Ureter (tissue), 1 donor: Measurements from ENCODE around the gene RPL10. TPM values are rescaled to one million over a fixed set of nuclear protein-coding genes. Genes with fewer than 3 reads are reported as not detected.

Experiments
- DNase-seq: peaks from one replicate; pipeline ENCODE4 v3.0.0-alpha.2; 2020; ENCODE audit warnings: low spot score
- total RNA-seq: library from RNA; stranded (reverse); gene quantifications from one replicate; pipeline ENCODE4 v1.2.4, GENCODE V29; 2023
- donor health status: DM: yes; HTN: yes; CAD: no.

RPL10 gene
- 3,238 TPM for total RNA-seq

DNA sequence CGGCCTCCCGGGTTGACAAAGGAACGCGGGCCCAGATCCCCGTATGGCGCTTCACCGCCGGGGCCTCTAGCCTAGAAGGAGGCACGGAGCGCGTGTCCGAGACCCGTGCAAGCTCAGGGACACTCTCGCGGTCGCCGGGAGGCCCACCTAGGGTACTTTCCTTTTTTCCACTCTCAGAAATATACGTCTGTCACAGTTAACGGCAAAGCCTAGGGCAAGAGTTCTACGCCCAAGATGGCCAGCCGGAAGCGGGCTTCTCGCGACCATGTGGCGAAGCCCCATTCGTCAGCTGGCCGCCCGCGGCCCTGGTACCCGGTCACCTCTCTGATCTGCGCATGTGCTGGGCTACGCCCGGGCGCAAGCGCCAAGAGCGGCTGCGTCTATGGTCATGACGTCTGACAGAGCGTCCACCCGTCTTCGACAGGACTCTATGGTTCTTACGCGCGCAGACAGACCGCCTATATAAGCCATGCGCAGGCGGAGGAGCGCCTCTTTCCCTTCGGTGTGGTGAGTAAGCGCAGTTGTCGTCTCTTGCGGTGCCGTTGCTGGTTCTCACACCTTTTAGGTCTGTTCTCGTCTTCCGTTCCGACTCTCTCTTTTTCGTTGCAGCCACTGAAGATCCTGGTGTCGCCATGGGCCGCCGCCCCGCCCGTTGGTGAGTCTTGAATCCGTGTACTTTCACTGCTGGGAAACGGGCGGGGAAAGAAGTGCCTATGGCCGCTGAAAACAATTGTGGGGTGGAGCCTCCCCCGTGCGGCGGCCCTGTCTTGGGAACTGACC is at the start of gene RPL10:
Gene RPL10 (plus strand): TSS at position 490 of the 780 bp plus-strand sequence. CDS start 143 bp downstream, at position 633.
- peak; percentile 95 for DNase-seq

DNA sequence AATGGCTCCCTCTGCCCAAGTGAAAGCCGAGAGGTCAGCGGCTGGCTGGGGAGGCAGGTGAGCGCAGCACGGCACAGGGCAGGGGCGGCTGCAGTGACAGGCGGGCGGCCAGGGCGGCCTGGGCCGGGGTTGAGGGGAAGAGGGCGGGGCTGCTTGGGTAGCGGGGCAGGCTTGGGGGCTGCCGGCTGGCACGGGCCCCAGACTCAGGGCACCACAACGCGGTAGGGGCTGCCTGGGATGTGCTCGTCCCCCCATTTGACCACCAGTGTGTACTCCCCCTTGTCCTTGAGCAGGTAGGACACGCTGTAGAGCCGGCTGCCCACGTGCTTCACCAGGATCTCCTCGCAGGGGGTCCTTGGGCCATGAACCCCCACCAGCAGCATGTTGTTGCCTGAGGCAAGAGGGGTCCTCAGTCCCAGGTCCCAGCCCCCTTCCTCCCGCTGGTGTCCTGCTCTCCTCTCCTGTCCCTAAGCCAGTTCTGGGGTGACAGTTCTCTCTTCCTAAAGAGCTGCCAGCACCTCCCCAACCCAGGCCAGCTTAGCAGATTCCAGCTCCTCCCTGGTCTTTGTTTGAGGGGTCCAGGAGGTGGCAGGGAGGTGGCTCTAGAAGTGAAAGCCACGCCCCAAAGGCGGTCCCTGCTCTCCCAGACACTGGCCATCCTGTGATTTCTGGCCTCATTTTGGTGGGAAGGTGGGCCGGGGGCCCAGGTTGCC is 49.4 kb upstream of the RPL10 start:
- no peak for DNase-seq

DNA sequence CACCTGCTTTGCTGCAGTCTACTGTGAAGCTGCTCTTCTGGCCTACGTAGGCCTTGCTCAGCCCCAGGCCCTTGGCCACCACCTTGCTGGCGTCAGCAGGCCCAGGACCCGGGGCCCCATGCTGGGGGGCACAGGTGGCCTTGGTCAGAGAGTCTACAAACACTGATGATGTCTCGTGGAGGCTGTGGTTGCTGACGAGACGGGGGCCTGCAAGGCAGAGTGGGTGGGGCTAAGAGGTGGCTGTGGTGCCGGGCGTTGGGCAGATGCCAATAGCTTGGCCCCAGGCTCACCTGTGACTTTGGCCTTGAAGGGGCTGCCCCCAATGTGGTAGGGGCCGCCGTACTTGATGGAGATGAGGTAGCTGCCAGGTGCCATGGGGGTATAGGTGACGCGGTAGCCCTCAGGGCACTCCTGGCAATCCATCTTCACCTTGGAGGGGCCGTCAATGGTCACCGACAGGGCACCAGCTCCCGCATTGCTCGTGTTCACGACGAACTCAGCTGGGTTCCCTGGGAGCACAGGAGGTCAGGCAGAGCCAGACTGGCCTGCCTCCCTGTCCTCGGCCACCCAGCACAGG is 48.7 kb upstream of the RPL10 start:
- DNase-seq, result no peak

DNA sequence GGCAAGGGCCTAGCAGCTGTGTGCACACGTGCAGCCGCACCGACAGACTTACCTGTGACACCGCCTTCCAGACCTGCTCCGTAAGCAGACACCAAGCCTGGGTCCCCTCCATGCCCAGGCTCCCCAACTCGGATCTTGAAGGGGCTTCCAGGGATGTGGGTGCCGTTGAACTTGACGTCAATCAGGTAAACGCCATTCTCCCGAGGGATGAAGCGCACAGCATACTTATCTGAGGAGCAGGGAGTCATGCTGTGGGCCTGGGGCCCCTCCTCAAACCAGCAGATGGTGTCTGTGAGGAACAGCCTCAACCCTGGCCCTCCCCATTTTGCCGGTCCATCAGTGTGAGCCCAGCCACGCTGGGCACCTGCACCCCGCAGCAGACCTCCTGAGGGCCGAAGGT is 48.2 kb upstream of the RPL10 start:
- no peak for DNase-seq

DNA sequence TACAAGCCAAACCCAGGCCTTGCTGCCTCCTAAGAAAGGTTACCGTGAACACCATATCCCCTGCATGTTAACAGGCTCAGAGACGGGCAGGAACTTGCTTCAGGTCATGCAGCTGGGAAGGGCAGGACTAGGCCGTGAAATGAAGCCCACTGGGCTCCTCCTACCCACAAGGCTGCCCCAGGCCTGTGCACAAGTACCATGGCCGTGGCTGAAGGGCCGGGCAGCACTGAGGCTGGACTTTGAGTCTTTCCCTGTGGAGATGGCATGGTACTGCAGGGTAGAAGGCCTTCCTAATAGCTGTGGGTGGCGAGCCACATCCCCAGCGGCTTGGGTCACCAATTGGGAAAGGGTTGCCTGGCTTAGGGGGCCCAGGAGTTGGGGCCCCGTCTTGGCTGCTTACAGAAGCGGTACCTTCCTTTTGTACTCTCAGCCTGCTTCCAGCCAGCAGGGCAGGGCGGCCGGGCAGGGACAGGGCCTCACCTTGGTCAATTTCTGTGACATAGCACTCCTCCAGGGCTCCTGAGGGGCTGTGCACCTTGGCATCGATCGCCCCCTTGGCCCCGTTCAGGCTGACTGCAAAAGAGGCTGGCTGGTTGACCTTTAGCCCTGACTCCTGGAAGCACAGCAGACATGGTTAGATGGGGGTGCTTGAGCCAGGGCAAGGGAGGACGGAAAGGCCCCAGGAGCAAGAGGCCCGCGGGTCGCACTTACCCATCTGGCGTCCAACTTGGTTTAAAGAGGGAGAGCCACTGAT is 47.6 kb upstream of the RPL10 start:
- DNase-seq, result no peak

DNA sequence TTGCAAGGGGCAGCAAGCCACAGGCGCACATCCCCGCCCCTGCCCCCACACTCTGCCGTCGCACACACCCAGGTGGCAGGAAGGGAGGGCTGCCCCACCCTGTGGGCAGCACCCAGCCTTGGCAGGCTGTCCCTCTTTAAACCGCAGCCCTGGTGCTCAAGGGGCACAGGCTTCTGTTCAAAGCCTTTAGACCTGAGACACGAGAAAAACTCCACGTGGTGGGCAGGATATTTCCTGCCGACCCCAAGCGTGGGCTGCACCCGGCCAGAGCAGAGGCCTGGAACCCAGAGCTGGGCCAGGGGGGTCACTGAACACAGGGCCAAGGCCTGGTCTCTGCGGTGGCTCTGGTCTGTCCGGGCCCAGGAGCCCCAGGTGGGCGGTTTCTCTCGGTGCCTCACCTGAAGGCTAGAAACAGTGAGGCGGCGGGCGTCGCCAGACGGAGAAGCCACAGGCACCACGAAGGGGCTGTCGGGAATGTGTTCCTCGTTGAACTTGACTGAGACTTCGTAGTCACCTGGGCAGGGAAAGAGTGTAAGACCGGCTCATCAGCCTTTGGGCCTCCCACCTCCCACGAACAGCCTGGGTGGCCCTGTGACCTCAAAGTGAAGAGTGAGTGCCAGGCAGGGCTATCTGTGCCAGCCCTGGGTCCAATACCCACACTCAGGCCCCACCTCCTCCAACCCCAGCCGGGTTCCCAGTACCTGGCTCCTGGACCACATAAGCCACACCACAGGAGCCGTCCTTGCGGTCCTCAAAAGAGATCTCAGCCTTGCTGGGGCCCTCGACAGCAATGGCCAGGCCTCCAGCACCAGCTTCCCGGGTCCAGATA is 46.8 kb upstream of the RPL10 start:
- no peak for DNase-seq

DNA sequence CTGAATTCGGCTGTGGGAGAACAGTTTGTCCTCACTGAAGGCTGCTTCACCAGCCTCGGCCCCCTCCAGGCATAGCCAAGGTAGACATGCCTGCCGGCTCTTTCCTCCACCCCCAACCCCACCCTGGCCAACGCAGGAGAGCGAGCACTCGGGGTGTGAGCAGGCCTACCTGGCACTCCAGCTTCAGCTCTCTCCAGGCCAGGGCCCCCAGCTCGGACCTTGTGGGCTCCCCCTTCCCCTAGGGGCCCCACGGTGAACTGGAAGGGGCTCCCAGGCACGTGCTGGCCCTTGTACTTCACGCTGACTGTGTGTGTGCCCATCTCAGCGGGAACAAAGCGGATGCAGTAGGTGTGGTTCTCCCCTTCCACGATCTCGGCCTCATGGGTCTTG is 46.2 kb upstream of the RPL10 start:
- no peak for DNase-seq

DNA sequence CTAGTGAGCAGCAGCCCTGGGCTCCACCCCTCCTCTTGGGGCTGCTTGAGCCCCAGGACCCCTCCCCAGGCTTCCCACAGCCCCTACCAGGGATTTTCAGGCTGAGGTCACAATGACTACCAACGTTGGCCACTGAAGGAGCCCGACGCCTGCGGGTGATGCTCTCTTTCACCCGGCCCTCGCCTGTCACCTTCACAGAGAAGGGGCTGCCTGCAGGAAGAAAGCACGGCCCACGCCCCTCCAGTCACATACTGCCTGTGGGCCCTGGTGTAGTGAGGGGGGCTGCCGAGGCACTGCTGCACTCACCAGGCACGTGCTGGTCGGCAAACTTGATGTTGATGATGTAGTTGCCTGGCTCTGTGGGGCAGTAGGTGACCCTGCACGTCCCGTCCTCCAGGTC is 45.7 kb upstream of the RPL10 start:
- no peak for DNase-seq

DNA sequence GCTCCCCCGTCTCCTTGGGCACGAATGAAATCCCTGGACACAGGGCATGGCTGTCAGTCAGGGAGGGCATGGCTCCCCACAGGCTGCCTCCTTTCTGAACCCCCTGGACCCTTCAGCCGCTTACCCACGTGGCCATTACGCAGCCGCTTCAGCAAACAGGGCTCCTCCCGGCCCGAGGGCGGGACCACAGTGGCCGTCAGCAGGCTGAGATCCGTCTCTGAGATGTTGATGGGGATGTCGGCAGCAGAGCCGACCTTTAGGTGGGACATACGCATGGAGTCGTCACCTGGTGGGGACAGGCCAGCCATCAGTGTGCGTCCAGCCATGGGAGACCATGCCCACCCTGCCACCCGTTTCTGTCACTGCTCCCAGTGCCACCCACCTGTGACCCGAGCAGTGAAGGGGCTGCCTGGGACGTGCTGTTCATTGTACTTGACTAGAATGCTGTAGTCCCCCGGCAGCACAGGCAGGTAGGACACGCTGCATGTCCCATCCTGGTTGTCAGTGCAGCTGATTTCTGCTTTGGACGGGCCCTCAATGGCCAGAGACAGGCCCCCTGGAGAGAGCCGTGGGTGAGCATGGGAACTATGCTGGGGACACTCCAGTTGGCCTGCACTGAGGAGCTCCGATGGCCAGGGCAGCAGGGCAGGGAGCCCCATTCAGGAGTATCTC is 44.9 kb upstream of the RPL10 start:
- DNase-seq, result no peak

DNA sequence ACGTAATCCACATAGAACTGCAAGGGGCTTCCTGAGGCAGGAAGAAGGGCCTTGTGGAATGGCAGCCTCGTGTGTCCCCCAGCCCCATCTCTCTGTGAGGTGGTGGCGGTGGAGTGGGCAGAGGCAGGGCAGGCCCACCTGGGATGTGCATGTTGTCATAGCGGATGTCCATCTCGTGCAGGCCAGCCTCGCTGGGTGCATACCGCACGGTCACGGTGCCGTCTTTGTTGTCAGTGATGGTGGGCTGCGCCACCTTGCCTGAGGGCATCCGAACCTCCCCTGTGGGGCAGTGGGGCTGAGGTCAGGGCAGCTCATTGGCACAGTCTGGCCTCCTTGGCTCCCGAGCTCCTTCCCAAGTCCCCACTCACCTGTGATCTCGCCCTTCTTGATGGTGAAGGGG is 44.2 kb upstream of the RPL10 start:
- DNase-seq, result no peak

DNA sequence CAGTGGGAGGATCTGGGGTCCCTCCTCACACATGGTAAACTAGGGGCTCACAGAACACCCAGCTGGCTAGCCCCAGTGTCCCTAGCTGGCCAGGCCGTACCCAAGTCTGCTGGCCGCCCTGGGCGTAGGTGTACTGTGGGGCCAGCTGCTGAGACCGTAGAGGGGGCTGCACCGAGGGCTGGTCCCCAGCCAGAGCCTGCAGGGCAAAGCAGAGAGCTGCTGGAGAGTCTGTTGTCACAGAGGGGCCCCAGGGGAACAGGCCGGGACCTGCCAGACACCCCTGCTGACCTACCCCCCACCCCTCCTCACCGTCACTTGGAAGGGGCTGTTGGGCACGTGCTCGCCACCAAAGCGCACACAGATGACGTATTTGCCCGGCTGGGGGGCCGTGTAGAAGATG is 43.7 kb upstream of the RPL10 start:
- DNase-seq, result no peak

DNA sequence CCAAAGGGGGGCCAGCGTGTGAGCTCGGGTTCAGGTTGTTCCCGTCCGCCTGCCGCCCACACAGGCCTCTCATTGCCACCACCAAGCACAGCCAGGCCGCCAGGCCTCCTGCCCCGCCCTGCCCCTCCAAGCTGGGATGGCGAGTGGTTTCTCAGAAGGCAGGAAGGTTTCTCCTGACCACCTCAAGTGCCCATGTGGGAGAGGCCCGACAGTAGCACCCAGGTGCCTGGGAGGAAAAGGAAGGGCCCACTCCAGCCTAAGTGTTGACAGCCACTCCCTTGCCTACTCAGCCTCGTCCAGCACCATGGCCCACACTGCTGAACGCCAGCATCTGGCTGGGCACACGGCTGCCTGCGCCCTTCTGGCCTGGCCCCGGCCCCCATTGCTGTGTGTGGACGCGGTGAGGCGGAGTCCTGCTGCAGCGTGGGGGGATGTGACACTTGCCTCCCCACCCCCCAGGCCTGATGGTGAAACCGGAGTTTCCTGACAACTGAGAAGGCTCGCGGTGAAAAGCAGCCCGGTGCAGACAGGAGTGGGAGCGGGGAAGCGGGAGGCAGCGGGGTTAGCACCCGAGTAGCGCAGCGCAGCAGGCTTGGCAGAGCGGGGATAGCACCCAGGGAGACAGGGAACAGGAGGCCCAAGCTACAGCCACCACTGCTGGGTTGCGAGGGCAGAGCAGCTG is 42.9 kb upstream of the RPL10 start:
- no peak for DNase-seq

DNA sequence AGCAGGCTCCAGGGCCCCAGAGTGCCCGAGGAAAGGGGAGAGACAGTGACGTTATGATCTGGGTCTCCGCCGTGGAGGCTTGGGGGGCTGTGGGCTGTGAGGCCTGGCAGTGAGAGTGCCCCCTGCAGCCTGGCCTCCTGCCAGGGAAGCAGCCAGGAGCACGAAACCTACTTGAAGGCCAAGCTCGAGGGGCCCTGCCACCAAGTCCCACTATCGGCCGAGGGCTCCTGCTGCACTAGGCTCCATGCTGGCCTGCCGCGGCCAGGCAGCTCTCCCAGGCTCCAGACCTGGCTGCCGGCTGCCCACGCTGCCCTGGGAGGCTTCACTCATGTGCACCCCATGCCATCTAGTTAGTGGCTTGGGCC is 42.4 kb upstream of the RPL10 start:
- no peak for DNase-seq

DNA sequence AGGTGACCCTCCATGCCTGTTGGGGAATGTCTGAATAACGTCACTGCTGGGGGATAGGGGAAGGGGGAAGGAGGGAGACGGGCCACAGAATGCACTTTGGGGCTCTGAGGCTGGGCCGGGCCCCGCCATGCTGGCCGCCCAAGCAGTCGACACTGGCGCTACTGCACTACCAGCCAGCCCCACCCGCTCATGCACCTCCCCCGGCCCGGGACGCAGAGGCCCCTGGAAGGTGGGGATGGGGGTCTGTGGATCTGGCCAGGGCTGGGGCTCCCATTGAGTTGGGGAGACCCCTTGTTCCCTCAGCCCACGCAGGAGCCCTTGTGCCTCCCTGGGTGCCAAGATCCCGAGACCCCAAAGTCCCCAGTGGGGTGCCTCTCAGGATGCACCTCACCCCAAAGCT is 41.6 kb upstream of the RPL10 start:
- no peak for DNase-seq

DNA sequence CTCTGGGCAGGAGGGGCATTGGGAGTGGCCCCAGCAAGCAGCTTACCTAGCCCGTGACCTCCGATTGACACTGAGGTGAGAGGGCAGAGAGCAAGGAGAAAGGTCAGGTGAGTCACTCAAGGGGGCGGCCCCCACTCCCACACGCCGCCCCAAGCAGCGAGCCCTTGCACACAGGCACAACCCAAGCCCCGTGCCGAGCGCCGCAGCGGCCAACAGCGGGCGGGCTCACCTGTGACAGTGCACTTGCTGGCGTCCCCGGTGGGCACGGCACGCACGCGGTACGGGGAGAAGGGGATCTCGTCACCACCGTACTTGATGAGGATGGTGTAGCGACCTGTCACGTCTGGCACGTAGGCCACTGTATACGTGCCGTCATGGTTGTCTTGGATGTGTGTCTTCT is 41.0 kb upstream of the RPL10 start:
- no peak for DNase-seq

DNA sequence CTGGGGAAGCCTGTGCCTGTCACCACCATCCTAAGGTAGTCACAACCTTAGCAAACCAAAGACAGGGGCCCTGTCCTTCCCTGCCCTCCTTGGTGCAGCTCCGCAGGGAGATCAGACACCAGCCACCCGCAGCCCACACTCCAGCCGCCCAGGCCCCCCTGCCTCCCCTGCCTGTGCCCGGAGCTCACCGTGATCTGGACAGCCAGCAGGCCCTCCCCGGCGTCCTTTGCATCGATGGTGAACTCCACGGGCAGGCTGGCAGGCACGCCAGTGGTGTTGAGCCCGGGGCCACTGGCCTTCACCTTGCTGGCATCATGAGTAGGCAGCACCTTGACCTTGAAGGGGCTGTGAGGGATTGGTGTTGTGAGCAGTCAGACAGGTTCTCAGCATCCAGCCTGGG is 40.2 kb upstream of the RPL10 start:
- DNase-seq, result no peak

DNA sequence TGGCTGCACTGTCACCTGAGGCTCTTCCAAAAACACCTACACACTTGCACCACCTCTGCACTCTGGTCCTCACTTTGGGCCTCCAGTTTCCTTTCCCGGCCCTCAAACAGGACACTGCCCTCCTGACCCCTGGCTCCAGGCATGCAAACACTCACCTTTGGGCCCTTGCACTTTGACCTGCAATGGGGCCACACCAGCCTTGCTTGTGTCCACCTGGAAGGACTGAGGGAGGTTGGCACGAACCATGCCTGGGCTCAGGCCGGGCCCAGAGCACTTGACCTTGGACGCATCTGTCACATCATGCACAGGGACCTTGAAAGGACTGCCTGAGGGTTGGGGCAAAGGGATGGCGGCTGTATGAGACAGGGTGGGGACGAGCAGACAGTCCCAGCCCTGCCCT is 39.3 kb upstream of the RPL10 start:
- DNase-seq, result no peak

DNA sequence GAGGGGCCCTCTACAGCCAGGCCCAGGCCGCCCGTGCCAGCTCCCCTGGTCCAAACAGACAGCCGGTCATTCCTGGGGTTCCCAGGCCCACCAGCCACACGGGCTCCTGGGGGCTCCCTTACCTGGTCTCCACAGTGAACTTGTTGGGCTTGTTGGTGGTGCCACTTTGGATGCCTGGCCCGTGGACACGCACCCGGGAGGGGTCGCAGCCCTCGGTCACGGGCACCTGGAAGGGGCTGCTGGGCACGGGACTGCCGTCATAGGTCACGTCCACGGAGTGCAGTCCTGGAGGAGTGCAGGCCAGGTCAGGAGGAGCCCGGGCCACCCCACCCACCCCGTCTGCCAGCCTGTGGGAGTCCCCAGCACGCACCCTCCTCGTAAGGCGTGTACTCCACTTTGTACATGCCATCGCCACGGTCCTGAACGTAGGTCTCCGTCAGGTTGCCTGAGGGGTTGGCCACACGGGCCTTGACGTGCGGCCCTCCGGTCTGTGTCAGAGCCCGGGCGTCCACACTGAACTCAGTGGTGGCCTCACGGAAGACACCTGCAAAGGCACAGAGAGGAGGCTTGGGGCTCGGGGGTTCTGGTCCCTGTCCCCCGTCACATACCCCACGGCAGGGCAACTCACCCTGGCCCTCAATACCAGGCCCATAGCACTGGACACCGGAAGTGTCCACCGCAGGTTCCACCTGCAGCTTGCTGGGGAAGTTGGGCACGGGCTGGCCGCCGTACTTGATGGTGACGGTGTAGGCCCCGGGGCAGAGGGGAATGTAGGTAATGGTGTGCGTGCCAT is 38.6 kb upstream of the RPL10 start:
- no peak for DNase-seq

DNA sequence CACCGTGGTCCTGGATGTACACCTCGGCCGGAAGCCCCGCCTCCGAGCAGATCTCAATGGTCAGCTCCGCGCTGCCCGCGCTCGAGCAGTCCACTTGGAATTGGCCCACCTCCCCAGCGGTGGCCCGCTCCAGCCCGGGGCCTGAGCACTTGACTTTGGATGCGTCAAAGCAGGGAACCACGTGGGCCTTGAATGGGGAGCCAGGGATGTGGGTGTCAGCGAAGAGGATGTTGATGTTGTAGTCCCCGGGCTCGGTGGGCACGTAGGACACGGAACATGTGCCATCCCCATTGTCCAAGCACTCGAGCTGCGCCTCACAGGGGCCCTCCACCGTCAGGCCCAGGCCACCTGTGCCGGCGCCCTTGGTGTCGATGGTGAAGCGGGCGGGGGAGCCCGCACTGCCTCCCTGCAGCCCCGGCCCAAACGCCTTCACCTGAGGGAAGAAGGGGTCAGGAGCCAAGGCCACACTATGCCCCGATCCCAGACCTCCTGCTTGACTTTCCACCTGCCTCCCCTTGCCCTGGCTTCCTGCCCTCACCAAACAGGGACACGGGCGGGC is 37.9 kb upstream of the RPL10 start:
- DNase-seq, result no peak
